Stimulated activated CD4-positive, alpha-beta T cell treated with anti-CD3 and anti-CD28 coated beads, Interleukin-1b, Interleukin-23, amount 100 ng/mL, for 48 hours (primary cell): Measurements from ENCODE around the gene PRR36.
"Not testable (repeated sequence)": the region's sequence is repeated elsewhere in the genome, so short reads cannot be mapped to it uniquely, and the experiment has no call there.

Source experiments
- DNase-seq: peaks from one replicate; pipeline ENCODE4 v3.0.0-alpha.2; 2020

The PRR36 gene

GRCh38 chr19:7874076-7874896 is at the start of gene PRR36:
Gene PRR36, minus strand, starts transcription at chr19:7874390. Its CDS starts 701 bp downstream, at chr19:7873689.
- no peak for DNase-seq

- DNase-seq: no peak
Observed at GRCh38 chr19:7923295-7924191, 49.4 kb upstream of the PRR36 start.

- DNase-seq: no peak
Observed at GRCh38 chr19:7922836-7923195, 48.6 kb upstream of the PRR36 start.

GRCh38 chr19:7921967-7922835 is 48.0 kb upstream of the PRR36 start:
- DNase-seq: no peak

GRCh38 chr19:7921302-7921966 is 47.2 kb upstream of the PRR36 start:
- no peak for DNase-seq

- DNase-seq: peak; percentile 99
Observed at GRCh38 chr19:7920519-7921301, 46.5 kb upstream of the PRR36 start.

GRCh38 chr19:7919610-7920518 is 45.7 kb upstream of the PRR36 start, which contains the start of gene SNAPC2:
Gene SNAPC2, plus strand, starts transcription at chr19:7920338. Its CDS starts 29 bp downstream, at chr19:7920367.
- DNase-seq: peak; percentile 96

GRCh38 chr19:7918615-7919421 is 44.6 kb upstream of the PRR36 start:
- no peak for DNase-seq

GRCh38 chr19:7918062-7918614 is 43.9 kb upstream of the PRR36 start:
- DNase-seq: not testable (repeated sequence)

- peak; percentile 59 for DNase-seq
Observed at GRCh38 chr19:7917267-7918061, 43.3 kb upstream of the PRR36 start.

GRCh38 chr19:7916955-7917266 is 42.7 kb upstream of the PRR36 start:
- DNase-seq: no peak

GRCh38 chr19:7916103-7916954 is 42.1 kb upstream of the PRR36 start:
- DNase-seq: peak; percentile 72

- DNase-seq: no peak
Observed at GRCh38 chr19:7915250-7916102, 41.3 kb upstream of the PRR36 start.

- DNase-seq: no peak
Observed at GRCh38 chr19:7914598-7915045, 40.4 kb upstream of the PRR36 start, which contains the start of gene TGFBR3L. Gene TGFBR3L, plus strand, starts transcription at chr19:7914830.

- DNase-seq: no peak
Observed at GRCh38 chr19:7914099-7914498, 39.9 kb upstream of the PRR36 start.

GRCh38 chr19:7913652-7914051 is 39.5 kb upstream of the PRR36 start:
- no peak for DNase-seq
